CD4-positive, CD25-positive, alpha-beta regulatory T cell (primary cell): ENCODE measurements around the gene MLLT6. TPM values are rescaled to one million over a fixed set of nuclear protein-coding genes. Genes with fewer than 3 reads are reported as not detected.

Experiments used
- polyA plus RNA-seq, 4 donors: library from polyadenylated mRNA; unstranded; fragments of 300-500 nt; fragmentation: Illumina TruSeq; gene quantifications; one replicate each; pipeline ENCODE4 v1.2.3, GENCODE V29; 2021
- total RNA-seq: library from RNA; stranded (reverse); gene quantifications from one replicate; pipeline ENCODE4 v1.2.3, GENCODE V29; 2022

The MLLT6 gene
- total and polyA plus RNA-seq, 5 donors from 2014 or later = 5.2 to 361 (median 6.7) TPM

Other genes starting within 250 kb of the MLLT6 start
- gene SRCIN1, start 99.3 kb upstream of the MLLT6 start, total RNA-seq = not detected
- gene SRCIN1, start 99.3 kb upstream of the MLLT6 start, polyA plus RNA-seq = not detected
- 0.59 TPM for gene EPOP, start 30.3 kb upstream of the MLLT6 start, total RNA-seq
- under 1 TPM in 1 of 4 donors, not detected in 3; 0.13 TPM for gene EPOP, start 30.3 kb upstream of the MLLT6 start, polyA plus RNA-seq
- 8.7 TPM for gene CISD3, start 25.1 kb downstream of the MLLT6 start, total RNA-seq
- gene CISD3, start 25.1 kb downstream of the MLLT6 start, polyA plus RNA-seq = 10 to 100 TPM; 31.7 to 62.6 (median 40.6) TPM
- gene PCGF2, start 43.1 kb downstream of the MLLT6 start, total RNA-seq = 0.25 TPM
- not detected for gene PCGF2, start 43.1 kb downstream of the MLLT6 start, polyA plus RNA-seq
- 107 TPM for gene PSMB3, start 47.5 kb downstream of the MLLT6 start, total RNA-seq
- gene PSMB3, start 47.5 kb downstream of the MLLT6 start, polyA plus RNA-seq = 100 to 1,000 TPM; 473 to 589 (median 509) TPM
- gene PIP4K2B, start 94.3 kb downstream of the MLLT6 start, total RNA-seq = 29.5 TPM
- gene PIP4K2B, start 94.3 kb downstream of the MLLT6 start, polyA plus RNA-seq = 10 to 100 TPM; 11.6 to 18.5 (median 16.9) TPM
- 69.5 TPM for gene CWC25, start 120.0 kb downstream of the MLLT6 start, total RNA-seq
- gene CWC25, start 120.0 kb downstream of the MLLT6 start, polyA plus RNA-seq = 10 to 100 TPM in 1 of 4 donors, 1 to 10 TPM in 3; 4.4 to 11.2 (median 8.3) TPM
- 1,411 TPM for gene RPL23, start 148.4 kb downstream of the MLLT6 start, total RNA-seq
- gene RPL23, start 148.4 kb downstream of the MLLT6 start, polyA plus RNA-seq = 1,000 to 10,000 TPM; 1,034 to 1,357 (median 1,206) TPM
- gene LASP1, start 164.8 kb downstream of the MLLT6 start, total RNA-seq = 154 TPM
- 10 to 100 TPM; 50.3 to 77.3 (median 62.8) TPM for gene LASP1, start 164.8 kb downstream of the MLLT6 start, polyA plus RNA-seq